IMR-90 (cell line): ENCODE measurements around the gene RCAN2. TPM values are rescaled to one million over a fixed set of nuclear protein-coding genes. Genes with fewer than 3 reads are reported as not detected.

Source experiments
- ATAC-seq: fragments of 200-7000 bp; cut with Tn5 transposase; 2 replicates; pipeline ENCODE4 v1.9.1; 2020; ENCODE audit warnings: low read depth, mild to moderate bottlenecking, moderate library complexity
- BruUV-seq: library from RNA; stranded (reverse); fragments of 400-500 nt; replicated peaks from 2 replicates; lab custom pipeline; 2021; lab: Mats Ljungman, UMichigan
- CTCF ChIA-PET: fragments of 300-600 bp; formaldehyde crosslinking; extraction: SDS; loops from one replicate; lab custom pipeline; 2021; ENCODE audit warnings: antibody characterized with exemption; lab: Yijun Ruan, JAX
- POLR2A ChIA-PET: fragments of 300-600 bp; sonication (Branson Sonifier 250); formaldehyde crosslinking; loops from one replicate; lab custom pipeline; 2022; ENCODE audit warnings: antibody characterized with exemption; ENCODE audit not compliant: unreplicated experiment; lab: Charles Lee
- DNase-seq: peaks from one replicate; pipeline ENCODE4 v3.0.0; 2013
- H2AFZ ChIP-seq: replicated peaks from 2 replicates; pipeline ENCODE3; 2013; ENCODE audit warnings: low read length, mild to moderate bottlenecking; ENCODE audit not compliant: poor library complexity
- H2AK5ac ChIP-seq: 2 replicates; pipeline ENCODE4 v1.6.1; 2013; ENCODE audit warnings: low read depth, low read length, inconsistent platforms
- H2AK9ac ChIP-seq: replicated peaks from 2 replicates; pipeline ENCODE3; 2013; ENCODE audit warnings: mild to moderate bottlenecking, low read depth, low read length, moderate library complexity; ENCODE audit not compliant: poor library complexity
- H2BK120ac ChIP-seq: 2 replicates; pipeline ENCODE4 v1.6.1; 2013; ENCODE audit warnings: low read depth, low read length, inconsistent platforms
- H2BK15ac ChIP-seq: 3 replicates; pipeline ENCODE4 v1.6.1; 2013; ENCODE audit warnings: low read depth, low read length, inconsistent platforms
- H2BK20ac ChIP-seq: 2 replicates; pipeline ENCODE4 v1.6.1; 2013; ENCODE audit warnings: low read depth, mild to moderate bottlenecking, inconsistent platforms, low read length, moderate library complexity
- H2BK5ac ChIP-seq: 2 replicates; pipeline ENCODE4 v1.6.1; 2013; ENCODE audit warnings: mild to moderate bottlenecking, low read depth, low read length, inconsistent platforms; ENCODE audit not compliant: poor library complexity, severe bottlenecking
- H3K14ac ChIP-seq: replicated peaks from 2 replicates; pipeline ENCODE4 v1.6.1; 2013; ENCODE audit warnings: low read depth, low read length, inconsistent platforms
- H3K18ac ChIP-seq: 2 replicates; pipeline ENCODE4 v1.6.1; 2013; ENCODE audit warnings: low read depth, low read length, control low read depth
- H3K23ac ChIP-seq: 2 replicates; pipeline ENCODE4 v1.6.1; 2013; ENCODE audit warnings: low read depth, low read length, inconsistent platforms
- H3K27ac ChIP-seq: 2 replicates; pipeline ENCODE4 v1.5.1; 2013; ENCODE audit warnings: mild to moderate bottlenecking, control low read depth, low read length; ENCODE audit not compliant: insufficient read depth
- H3K27me3 ChIP-seq: 2 replicates; pipeline ENCODE4 v1.6.1; 2013; ENCODE audit warnings: low read length; ENCODE audit not compliant: control insufficient read depth, insufficient read depth
- H3K36me3 ChIP-seq: 2 replicates; pipeline ENCODE4 v1.6.1; 2013; ENCODE audit warnings: low read length, mixed read lengths; ENCODE audit not compliant: control insufficient read depth, insufficient read depth
- H3K4ac ChIP-seq: 2 replicates; pipeline ENCODE4 v1.6.1; 2013; ENCODE audit warnings: low read depth, low read length, inconsistent platforms
- H3K4me1 ChIP-seq: 2 replicates; pipeline ENCODE4 v1.6.1; 2013; ENCODE audit warnings: low read length, mixed read lengths; ENCODE audit not compliant: control insufficient read depth, insufficient read depth
- H3K4me2 ChIP-seq: 2 replicates; pipeline ENCODE4 v1.6.1; 2013; ENCODE audit warnings: low read depth, mild to moderate bottlenecking, control low read depth, low read length, moderate library complexity
- H3K4me3 ChIP-seq: 2 replicates; pipeline ENCODE4 v1.5.1; 2013; ENCODE audit warnings: low read depth, mild to moderate bottlenecking, control low read depth, low read length, moderate library complexity; ENCODE audit not compliant: insufficient read depth
- H3K56ac ChIP-seq: 2 replicates; pipeline ENCODE4 v1.6.1; 2013; ENCODE audit warnings: low read length, inconsistent platforms; ENCODE audit not compliant: insufficient read depth; ENCODE audit errors: extremely low read depth
- H3K79me1 ChIP-seq, 2 experiments: 2 replicates each; pipeline ENCODE4 v1.6.1; 2013; ENCODE audit warnings: low read length in 2 of 2, inconsistent platforms in 1 of 2, low read depth in 1 of 2
- H3K9ac ChIP-seq: 2 replicates; pipeline ENCODE4 v1.6.1; 2013; ENCODE audit warnings: low read depth, low read length, control low read depth
- H3K9me1 ChIP-seq: 2 replicates; pipeline ENCODE4 v1.6.1; 2013; ENCODE audit warnings: low read length, inconsistent platforms; ENCODE audit not compliant: insufficient read depth
- H3K9me3 ChIP-seq: 2 replicates; pipeline ENCODE4 v1.6.1; 2013; ENCODE audit warnings: low read length; ENCODE audit not compliant: control insufficient read depth, insufficient read depth
- H4K20me1 ChIP-seq: 2 replicates; pipeline ENCODE4 v1.6.1; 2013; ENCODE audit warnings: low read length, inconsistent platforms; ENCODE audit not compliant: insufficient read depth
- H4K5ac ChIP-seq: 2 replicates; pipeline ENCODE4 v1.6.1; 2013; ENCODE audit warnings: mild to moderate bottlenecking, low read depth, low read length, control low read depth
- H4K8ac ChIP-seq, 2 experiments: 2 replicates each; pipeline ENCODE4 v1.6.1; 2013; ENCODE audit warnings: low read depth in 2 of 2, low read length in 2 of 2, control low read depth in 1 of 2, inconsistent platforms in 1 of 2
- H4K91ac ChIP-seq: 2 replicates; pipeline ENCODE4 v1.6.1; 2013; ENCODE audit warnings: low read depth, low read length, inconsistent platforms; ENCODE audit not compliant: insufficient read depth
- BHLHE40 ChIP-seq: fragments of 150-350 bp; IDR thresholded peaks from 2 replicates; pipeline ENCODE4 v1.6.1; 2016; ENCODE audit warnings: mild to moderate bottlenecking, low read depth, low read length
- CEBPB ChIP-seq: IDR thresholded peaks from 2 replicates; pipeline ENCODE4 v1.6.1; 2012; ENCODE audit warnings: low read depth, low read length, improper control_type of control experiment
- CHD1 ChIP-seq: IDR thresholded peaks from 2 replicates; pipeline ENCODE4 v1.6.1; 2012; ENCODE audit warnings: low read depth, low read length, improper control_type of control experiment
- FOS ChIP-seq: fragments of 150-350 bp; IDR thresholded peaks from 2 replicates; pipeline ENCODE4 v1.6.1; 2016; ENCODE audit warnings: low read depth, low read length
- MAFK ChIP-seq: IDR thresholded peaks from 2 replicates; pipeline ENCODE4 v1.6.1; 2012; ENCODE audit warnings: low read depth, low read length, improper control_type of control experiment
- RFX5 ChIP-seq: IDR thresholded peaks from 2 replicates; pipeline ENCODE4 v1.8.0; 2012; ENCODE audit warnings: low read depth, mild to moderate bottlenecking, low read length, moderate library complexity
- WGBS, 2 experiments: methylation state at CpG; one replicate each; pipeline versions ENCODE4 v1.1.5 to v1.1.7; 2013; ENCODE audit warnings: missing lambda C conversion rate in 2 of 2; ENCODE audit not compliant: insufficient read length in 1 of 2; ENCODE audit errors: extremely low coverage in 2 of 2; 5-methylcytosine and 5-hydroxymethylcytosine counted together
- dilution Hi-C: fragments of 300-500 bp; cut with HindIII; formaldehyde crosslinking; loops from one replicate; pipeline ENCODE4 v1.14.3; 2018; ENCODE audit warnings: low sequenced_read_pairs; ENCODE audit not compliant: unreplicated experiment
- in situ Hi-C: fragments of 300-500 bp; cut with MboI; formaldehyde crosslinking; loops from 3 replicates; pipeline ENCODE4 v1.14.3; 2019; ENCODE audit warnings: low sequenced_read_pairs, inconsistent platforms, mixed read lengths
- intact Hi-C: fragments of 100-400 bp; cut with micrococcal nuclease; formaldehyde crosslinking; loops from 2 replicates; pipeline ENCODE4 v1.10.0; 2022
- polyA plus RNA-seq, 3 experiments: library from polyadenylated mRNA; depleted of rRNA; stranded (reverse); fragments of >200 nt; gene quantifications; 2 replicates each; pipeline ENCODE4 v1.2.3, GENCODE V29; 2012; ENCODE audit warnings: low replicate concordance in 1 of 3
- total RNA-seq: library from RNA; depleted of rRNA; stranded (reverse); fragments of >200 nt; gene quantifications from 2 replicates; pipeline ENCODE4 v1.2.3, GENCODE V29; 2012
- TF ChIP-seq, protein P1 (sequence below): conservative IDR thresholded peaks from 2 replicates; pipeline ENCODE4 v1.5.1; 2012; ENCODE audit warnings: mild to moderate bottlenecking, low read depth, low read length, improper control_type of control experiment

RCAN2 gene
- total and polyA plus RNA-seq, 2 of the 4 experiments (the other 2 are of a cell fraction): 1.3 to 1.8 TPM

DNA sequence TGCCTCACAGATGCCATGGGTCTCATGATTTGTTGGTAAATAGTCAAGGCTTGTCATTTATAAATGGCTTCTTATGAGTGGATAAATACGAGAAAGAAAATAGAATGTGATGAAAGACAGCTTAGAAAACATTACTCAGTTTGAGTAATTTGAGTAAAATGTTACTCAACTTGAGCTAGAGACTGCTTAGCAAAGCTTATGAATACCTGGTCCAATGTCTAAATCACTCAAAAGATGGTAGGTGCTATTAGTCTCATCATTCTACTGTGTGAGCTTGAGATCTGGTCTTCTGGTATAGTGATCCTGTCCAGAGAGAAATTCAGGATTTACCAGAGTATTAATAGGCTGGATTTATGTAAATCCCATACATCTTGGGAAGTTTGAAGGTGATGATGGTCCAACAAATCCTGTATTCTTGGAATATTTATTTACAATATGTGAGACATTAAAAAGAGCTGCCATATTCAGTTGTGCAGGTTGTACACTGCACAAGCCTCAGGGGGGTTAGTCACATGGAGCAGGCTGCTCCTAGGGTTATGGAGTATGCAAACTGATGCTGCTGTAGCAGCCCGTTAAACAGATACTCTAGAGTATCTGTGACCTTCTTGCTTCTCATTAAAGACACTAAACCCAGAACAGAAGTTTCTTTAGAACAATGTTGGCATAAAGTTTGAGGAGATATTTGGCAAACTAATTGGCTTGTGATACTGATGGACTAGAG, 112.9 kb downstream of the RCAN2 start:
- no peak overlapping the region for H2BK120ac ChIP-seq
- no peak overlapping the region for H3K27ac ChIP-seq
- no peaks in the 10 kb centered on the region for H3K79me1 ChIP-seq
- TF ChIP-seq MAFK (no peak), CEBPB (no peak), FOS (no peak), RFX5 (no peak), BHLHE40 (no peak), CHD1 (no peak)
- TF ChIP-seq, protein P1, sequence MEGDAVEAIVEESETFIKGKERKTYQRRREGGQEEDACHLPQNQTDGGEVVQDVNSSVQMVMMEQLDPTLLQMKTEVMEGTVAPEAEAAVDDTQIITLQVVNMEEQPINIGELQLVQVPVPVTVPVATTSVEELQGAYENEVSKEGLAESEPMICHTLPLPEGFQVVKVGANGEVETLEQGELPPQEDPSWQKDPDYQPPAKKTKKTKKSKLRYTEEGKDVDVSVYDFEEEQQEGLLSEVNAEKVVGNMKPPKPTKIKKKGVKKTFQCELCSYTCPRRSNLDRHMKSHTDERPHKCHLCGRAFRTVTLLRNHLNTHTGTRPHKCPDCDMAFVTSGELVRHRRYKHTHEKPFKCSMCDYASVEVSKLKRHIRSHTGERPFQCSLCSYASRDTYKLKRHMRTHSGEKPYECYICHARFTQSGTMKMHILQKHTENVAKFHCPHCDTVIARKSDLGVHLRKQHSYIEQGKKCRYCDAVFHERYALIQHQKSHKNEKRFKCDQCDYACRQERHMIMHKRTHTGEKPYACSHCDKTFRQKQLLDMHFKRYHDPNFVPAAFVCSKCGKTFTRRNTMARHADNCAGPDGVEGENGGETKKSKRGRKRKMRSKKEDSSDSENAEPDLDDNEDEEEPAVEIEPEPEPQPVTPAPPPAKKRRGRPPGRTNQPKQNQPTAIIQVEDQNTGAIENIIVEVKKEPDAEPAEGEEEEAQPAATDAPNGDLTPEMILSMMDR: no peak
- H3K27me3 ChIP-seq: no peaks in the 10 kb centered on the region
- DNase-seq (no peak), ATAC-seq (no peak)
- POLR2A ChIA-PET: interaction anchor here (0.6 kb wide), 1 partner anchor 657 kb away, joined by 3 read pairs; no protein-coding TSS in a partner anchor
- no peaks in the 10 kb centered on the region for H3K9me3 ChIP-seq
- no peak overlapping the region for H2AK9ac ChIP-seq
- no peak overlapping the region for H2BK15ac ChIP-seq
- no peak overlapping the region for H3K4ac ChIP-seq
- no peak overlapping the region for H4K8ac ChIP-seq
- H4K5ac ChIP-seq: no peak overlapping the region
- no peak overlapping the region for H3K18ac ChIP-seq
- in situ Hi-C loops: no loop called here
- intact Hi-C loops: no loop called here
- BruUV-seq: no TSS peak
- H3K56ac ChIP-seq: no peak overlapping the region
- H4K91ac ChIP-seq: no peak overlapping the region
- H2AK5ac ChIP-seq: no peak overlapping the region
- H3K36me3 ChIP-seq: no peaks in the 10 kb centered on the region
- dilution Hi-C loops: no loop called here
- H3K14ac ChIP-seq: no peak overlapping the region
- H2BK5ac ChIP-seq: no peak overlapping the region
- WGBS, 2 experiments: no CpG with 5 or more reads among the region's 2 CpGs
- H3K4me2 ChIP-seq: no peak overlapping the region
- no peak overlapping the region for H3K9ac ChIP-seq
- H3K4me1 ChIP-seq: no peaks in the 10 kb centered on the region
- no peak overlapping the region for H2AFZ ChIP-seq
- no peaks in the 10 kb centered on the region for H4K20me1 ChIP-seq
- no peak overlapping the region for H2BK20ac ChIP-seq
- H3K23ac ChIP-seq: no peak overlapping the region
- no peaks in the 10 kb centered on the region for H3K9me1 ChIP-seq
- CTCF ChIA-PET: no interaction called here
- no peak overlapping the region for H3K4me3 ChIP-seq
